ENCODE data around the gene CETP.

CETP gene

GRCh38 chr16:56961851-56962281, at the start of gene CETP:
Gene CETP, plus strand, starts transcription at chr16:56961950. Its CDS starts 30 bp downstream, at chr16:56961980.
- DNase-seq (ENCODE audit: low spot score) = no peak

GRCh38 chr16:56912746-56913708, 48.7 kb upstream of the CETP start:
- no peak for DNase-seq (ENCODE audit: low spot score)

GRCh38 chr16:56914896-56915295, 46.9 kb upstream of the CETP start:
- DNase-seq (ENCODE audit: low spot score) = no peak

- no peak for DNase-seq (ENCODE audit: low spot score)
Observed at GRCh38 chr16:56915336-56916119, 46.2 kb upstream of the CETP start.

- DNase-seq (ENCODE audit: low spot score) = no peak
Observed at GRCh38 chr16:56916571-56917403, 45.0 kb upstream of the CETP start.

- no peak for DNase-seq (ENCODE audit: low spot score)
Observed at GRCh38 chr16:56918467-56919012, 43.2 kb upstream of the CETP start.

- DNase-seq (ENCODE audit: low spot score) = no peak
Observed at GRCh38 chr16:56919099-56919800, 42.5 kb upstream of the CETP start.

- DNase-seq (ENCODE audit: low spot score) = no peak
Observed at GRCh38 chr16:56921571-56921970, 40.2 kb upstream of the CETP start.

- no peak for DNase-seq (ENCODE audit: low spot score)
Observed at GRCh38 chr16:56923481-56924091, 38.2 kb upstream of the CETP start.

- no peak for DNase-seq (ENCODE audit: low spot score)
Observed at GRCh38 chr16:56927471-56927870, 34.3 kb upstream of the CETP start.

GRCh38 chr16:56929639-56930038, 32.1 kb upstream of the CETP start:
- DNase-seq (ENCODE audit: low spot score) = no peak

- no peak for DNase-seq (ENCODE audit: low spot score)
Observed at GRCh38 chr16:56930486-56931270, 31.1 kb upstream of the CETP start.

- no peak for DNase-seq (ENCODE audit: low spot score)
Observed at GRCh38 chr16:56931271-56931891, 30.4 kb upstream of the CETP start.

- peak; percentile 98 for DNase-seq (ENCODE audit: low spot score)
Observed at GRCh38 chr16:56931892-56932720, 29.6 kb upstream of the CETP start, which contains the start of gene HERPUD1. Gene HERPUD1, plus strand, starts transcription at chr16:56932142. Its CDS starts 103 bp downstream, at chr16:56932245.

GRCh38 chr16:56932721-56933619, 28.8 kb upstream of the CETP start:
- DNase-seq (ENCODE audit: low spot score) = peak; percentile 62

GRCh38 chr16:56933828-56934598, 27.7 kb upstream of the CETP start:
- DNase-seq (ENCODE audit: low spot score) = no peak

Data from hematopoietic multipotent progenitor cell treated with erythropoietin and hydrocortisone succinate and interleukin-3 and kit ligand, for 15 days (in vitro differentiated cells).